Adrenal gland (tissue), 5 donors: ENCODE results near the gene SLF1.

Source experiments
- CTCF ChIP-seq, 6 experiments: fragments of 450-650 bp in 4 of 6; fragments of 200-600 bp in 2 of 6; sonication (generic) in 1 of 6; IDR thresholded peaks; 1 replicate in 5 of 6; 2 replicates in 1 of 6; pipeline versions ENCODE4 v1.5.1 to v1.8.0; 2016 to 2021; ENCODE audit warnings: antibody characterized with exemption in 6 of 6, mild to moderate bottlenecking in 2 of 6, moderate library complexity in 1 of 6
- POLR2A ChIP-seq, 2 donors: fragments of 450-650 bp; IDR thresholded peaks; one replicate each; pipeline ENCODE4 v1.6.1; 2017; ENCODE audit warnings: antibody characterized with exemption in 2 of 2, mild to moderate bottlenecking in 2 of 2, moderate library complexity in 1 of 2
- donor health status: DM: no; HTN: no; CAD: no.

GRCh38 chr5:94632024-94632423, 13.6 kb downstream of the SLF1 start:
- no peak for TF ChIP-seq POLR2A (IDR thresholded peaks at IDR 0.05)
- no peak for TF ChIP-seq CTCF (IDR thresholded peaks at IDR 0.05)
